Measurements from ENCODE around the gene CLC. TPM values are rescaled to one million over a fixed set of nuclear protein-coding genes. Genes with fewer than 3 reads are reported as not detected.
"Not testable (repeated sequence)": the region's sequence is repeated elsewhere in the genome, so short reads cannot be mapped to it uniquely, and the experiment has no call there.

Gene CLC
- total RNA-seq, 1 experiment from 2014 or later, result not detected

DNA sequence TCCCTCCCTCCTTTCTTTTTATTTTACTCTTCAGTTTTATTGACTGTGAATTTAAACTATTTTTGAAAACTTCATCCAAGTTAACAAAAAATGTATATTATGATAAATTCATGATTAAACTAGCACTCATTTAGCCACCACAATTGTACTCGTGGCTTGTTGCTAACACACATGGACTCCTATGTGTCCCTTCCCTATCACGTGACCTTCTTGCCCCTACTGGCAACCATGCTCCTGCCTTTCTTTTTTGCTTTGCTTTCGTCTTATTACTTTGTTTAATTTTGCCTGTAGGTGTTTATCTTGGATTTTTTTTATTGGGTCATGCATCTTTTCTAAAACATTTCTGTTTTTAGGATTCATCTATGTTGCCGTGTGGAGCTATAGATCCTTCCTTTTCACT is 8.2 kb downstream of the CLC start:
- DNase-seq (ENCODE audit: low read depth), result no peak

DNA sequence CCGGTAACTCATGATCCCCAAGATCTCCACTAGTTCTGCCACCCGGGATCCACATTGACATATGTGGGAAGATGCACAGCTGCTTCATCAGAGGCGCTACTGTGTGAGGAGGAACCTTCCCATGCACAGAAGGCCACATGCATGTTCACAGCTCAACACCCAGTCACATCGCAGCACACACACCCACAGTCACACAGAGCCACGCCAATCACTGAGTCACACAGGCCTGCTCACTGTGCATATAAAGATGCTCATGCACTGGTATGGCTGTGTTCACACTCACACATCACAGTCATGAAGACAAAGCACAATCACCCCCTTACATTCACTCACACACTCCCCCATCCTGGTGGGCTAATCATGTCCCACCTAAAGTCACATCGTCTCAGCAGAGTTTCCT is 9.8 kb downstream of the CLC start:
- no peak for DNase-seq (ENCODE audit: low read depth)

- no peak for DNase-seq (ENCODE audit: low read depth)
Measured at GRCh38 chr19:39727070-39727800, 10.6 kb downstream of the CLC start.

GRCh38 chr19:39725995-39726394 is 11.8 kb downstream of the CLC start:
- no peak for DNase-seq (ENCODE audit: low read depth)

DNA sequence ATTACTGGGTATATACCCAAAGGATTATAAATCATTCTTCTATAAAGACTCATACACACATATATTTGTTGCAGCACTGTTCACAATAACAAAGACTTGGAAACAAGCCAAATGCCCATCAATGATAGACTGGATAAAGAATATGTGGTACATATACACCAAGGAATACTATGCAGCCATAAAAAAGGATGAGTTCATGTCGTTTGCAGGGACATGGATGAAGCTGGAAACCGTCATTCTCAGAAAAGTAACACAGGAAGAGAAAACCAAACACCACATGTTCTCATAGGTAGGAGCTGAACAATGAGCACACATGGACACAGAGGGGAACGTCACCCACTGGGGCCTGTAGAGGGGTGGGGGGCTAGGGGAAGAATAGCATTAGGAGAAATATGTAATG is 17.7 kb downstream of the CLC start:
- DNase-seq (ENCODE audit: low read depth), result not testable (repeated sequence)

GRCh38 chr19:39710333-39710890 is 27.4 kb downstream of the CLC start:
- DNase-seq (ENCODE audit: low read depth), result no peak

- no peak for DNase-seq (ENCODE audit: low read depth)
Measured at GRCh38 chr19:39709026-39709872, 28.6 kb downstream of the CLC start.

DNA sequence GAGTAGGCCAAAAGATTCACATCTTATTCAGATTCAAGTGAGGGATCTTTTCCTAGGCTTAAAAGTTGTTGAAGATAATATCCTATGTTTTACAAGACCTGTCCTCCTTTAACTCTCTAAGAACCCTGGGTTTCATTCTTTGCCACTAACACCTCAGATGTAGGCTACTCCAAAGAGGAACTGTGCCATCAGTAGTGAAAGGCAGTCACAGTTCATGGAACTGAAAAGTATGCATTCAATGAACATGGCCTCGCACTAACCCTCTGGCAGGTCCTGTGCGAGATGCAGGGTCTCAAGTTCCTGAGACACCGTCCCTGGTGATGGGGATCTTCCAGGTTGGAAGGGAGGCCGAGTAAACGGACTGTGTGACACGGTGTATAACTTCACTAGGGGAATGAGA is 29.2 kb downstream of the CLC start:
- no peak for DNase-seq (ENCODE audit: low read depth)

DNA sequence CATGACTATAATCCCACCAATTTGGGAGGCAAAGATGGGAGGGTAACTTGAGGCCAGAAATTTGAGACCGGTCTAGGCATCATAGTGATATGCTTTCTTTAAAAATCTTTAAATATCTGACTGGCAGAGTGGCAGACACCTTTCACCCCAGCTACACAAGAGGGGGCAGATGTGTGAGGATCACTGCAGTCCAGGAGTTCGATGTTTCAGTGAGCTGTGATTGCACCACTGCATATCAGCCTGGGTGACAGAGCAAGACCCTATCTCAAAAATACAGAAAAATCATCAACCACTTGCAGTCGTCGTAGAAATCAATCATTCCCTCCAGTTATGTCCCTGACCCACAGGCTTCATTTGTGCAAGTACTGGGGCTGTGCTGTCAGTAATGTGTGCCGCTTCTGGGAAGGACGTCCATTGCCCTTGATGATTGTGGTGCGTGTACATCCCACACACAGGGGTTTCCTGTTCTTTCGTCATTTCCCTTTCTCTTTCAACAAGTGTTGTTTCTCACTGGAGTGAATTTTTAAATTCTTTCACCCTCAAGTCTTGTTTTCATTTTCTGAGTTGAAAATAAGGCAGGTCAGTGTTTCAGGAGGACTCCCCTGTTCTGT is 32.1 kb downstream of the CLC start:
- DNase-seq (ENCODE audit: low read depth), result no peak

DNA sequence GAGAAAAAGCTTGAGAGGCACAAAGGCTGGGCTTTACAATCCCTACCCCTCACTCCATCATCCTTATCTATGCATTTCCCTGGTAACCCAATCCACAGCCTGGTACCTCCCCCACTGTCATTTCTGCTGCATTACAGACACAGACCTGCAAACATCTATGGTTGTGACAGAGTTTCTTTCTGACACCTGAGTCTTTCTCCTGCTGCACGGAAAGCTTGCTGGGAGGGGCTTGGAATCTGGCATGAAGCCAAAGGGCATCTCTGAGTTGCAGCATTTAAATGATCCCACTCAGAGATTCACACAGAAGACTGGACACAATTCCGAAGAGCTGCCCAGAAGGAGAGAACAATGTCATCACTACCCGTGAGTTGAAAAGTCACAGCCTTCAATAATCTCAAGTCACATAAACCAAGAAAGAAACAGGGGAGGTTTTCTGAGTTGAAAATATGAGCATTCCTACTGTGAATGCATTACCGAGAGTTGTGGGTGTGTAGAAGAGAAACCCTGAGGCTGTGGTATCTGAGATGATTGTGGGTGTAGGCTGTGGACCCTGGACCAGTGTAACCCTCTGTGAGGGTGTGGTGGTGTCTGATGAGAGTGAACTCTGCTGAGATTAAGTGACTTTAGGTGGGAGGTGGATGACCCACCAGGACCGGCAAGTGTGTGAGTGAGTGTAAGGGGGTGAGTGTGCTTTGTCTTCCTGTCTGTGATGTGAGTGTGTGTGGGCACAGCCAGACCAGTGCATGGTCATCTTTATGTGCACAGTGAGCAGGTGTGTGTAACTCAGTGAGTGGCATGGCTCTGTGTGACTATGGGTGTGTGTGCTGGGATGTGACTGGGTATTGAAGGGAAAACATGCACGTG is 33.4 kb downstream of the CLC start, which contains the start of gene LGALS14:
Gene LGALS14, plus strand, starts transcription at position 301 of the 864 bp plus-strand sequence. Its CDS starts 48 bp downstream, at position 349.
- no peak for DNase-seq (ENCODE audit: low read depth)

- DNase-seq (ENCODE audit: low read depth), result no peak
Measured at GRCh38 chr19:39701291-39701690, 36.5 kb downstream of the CLC start.

GRCh38 chr19:39698535-39698934 is 39.3 kb downstream of the CLC start:
- no peak for DNase-seq (ENCODE audit: low read depth)

DNA sequence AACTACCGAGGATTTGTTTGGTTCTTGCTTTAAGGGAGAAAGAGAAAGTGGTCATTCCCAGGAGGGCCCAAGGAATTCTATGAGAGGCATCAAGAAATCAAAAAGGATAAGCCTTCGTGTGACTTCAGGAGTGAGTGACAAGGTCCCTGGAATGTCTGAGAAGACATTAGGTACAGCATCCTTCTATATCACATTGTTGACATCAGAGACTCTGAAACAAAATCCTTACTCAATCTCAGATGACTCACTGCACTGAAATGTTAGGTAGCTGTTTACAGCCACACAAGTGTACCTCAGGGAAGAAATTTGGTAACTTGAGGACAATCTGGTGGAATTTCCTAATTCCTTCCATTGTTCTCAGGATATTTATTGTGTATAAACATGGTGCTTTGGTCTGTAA is 41.4 kb downstream of the CLC start:
- DNase-seq (ENCODE audit: low read depth), result peak; percentile 15

DNA sequence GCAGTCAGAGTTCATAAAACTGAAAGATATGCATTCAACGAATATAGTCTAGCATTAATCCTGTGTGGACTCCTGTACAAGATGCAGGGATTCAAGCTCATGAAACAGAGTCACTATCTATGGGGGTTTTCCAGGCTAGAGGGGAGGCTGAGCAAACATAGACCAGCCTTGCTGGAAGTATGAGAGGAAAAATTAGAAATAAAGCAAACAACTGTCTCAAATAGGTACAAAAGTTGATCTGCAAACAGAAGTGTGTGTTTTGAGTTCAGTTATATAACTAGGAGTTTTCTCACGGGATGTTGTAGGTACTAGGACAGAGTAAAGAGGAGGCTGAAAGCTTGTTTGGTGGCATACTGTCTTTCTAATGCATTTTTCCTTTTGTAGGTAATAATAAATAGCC is 42.1 kb downstream of the CLC start:
- DNase-seq (ENCODE audit: low read depth), result no peak

DNA sequence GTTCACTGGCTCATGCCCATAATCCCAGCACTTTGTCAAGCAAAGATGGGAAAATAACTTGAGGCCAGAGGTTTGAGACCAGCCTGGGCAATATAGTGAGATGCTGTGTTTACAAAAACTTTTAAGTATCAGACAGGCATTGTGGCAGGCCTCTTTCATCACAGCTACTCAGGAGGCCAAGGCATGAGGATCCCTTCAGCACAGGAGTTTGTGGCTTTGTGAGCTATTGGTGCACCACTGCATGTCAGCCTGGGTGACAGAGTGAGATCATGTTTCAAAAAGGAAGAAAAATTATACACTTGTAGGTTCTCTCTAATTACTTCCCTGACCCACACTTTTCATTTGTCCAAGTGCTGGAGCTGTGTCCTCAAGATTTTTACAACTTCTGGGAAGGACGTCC is 45.0 kb downstream of the CLC start:
- no peak for DNase-seq (ENCODE audit: low read depth)

- DNase-seq (ENCODE audit: low read depth), result no peak
Measured at GRCh38 chr19:39692166-39692565, 45.7 kb downstream of the CLC start.

DNA sequence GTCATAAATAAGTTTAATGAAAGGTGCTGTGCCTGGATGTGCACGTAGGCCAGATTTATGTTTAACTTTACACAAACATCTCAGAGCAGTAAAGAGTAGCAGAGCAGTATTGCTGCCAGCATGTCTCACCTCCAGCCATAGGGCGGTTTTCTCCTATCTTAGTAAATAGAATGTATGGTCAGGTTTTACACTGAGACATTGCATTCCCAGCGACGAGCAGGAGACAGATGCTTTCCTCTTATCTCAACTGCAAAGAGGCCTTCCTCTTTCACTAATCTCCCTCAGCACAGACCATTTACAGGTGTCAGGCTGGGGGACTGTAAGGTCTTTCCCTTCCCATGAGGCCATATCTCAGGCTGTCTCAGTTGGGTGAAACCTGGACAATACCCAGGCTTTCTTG is 49.2 kb downstream of the CLC start:
- not testable (repeated sequence) for DNase-seq (ENCODE audit: low read depth)

DNA sequence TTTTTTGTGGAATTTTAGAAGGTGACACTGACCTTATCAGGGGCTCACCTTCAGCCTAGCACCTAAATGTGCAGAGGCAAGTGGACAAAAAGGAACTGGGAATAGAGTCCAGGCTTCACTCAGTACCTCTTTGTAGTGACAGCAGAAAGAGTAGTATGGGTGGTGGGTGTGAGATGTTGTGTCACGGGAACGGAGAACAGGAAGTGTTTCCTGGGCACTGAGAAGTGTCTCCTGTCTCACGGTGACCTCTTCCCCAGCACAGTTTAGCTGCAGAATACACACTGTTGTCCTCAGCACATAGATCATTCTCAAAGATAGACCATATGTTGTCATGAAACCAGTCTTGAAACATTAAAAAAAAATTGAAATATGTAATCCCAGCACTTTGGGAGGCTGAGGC is 51.1 kb downstream of the CLC start:
- no peak for DNase-seq (ENCODE audit: low read depth)

GRCh38 chr19:39684267-39684666 is 53.6 kb downstream of the CLC start:
- DNase-seq (ENCODE audit: low read depth), result peak; percentile 28

DNA sequence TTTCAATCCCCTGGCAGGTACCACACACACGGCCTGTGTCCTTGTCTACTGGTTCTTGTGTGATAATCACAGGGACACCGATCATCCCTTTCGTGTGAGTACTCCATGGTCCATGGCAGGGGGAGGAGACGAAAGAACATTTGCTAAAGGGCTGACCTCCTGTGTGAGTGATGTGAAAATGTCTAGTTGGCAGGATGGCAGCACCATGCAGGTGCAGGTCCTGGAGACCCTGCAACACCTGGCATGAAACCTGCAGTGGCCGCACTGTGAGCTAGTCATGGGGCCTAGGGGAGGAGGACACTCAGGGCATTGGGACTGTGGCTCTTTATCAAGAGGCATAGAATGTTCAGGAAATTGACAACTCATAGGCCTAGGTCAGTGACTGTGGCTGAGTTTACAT is 56.4 kb downstream of the CLC start:
- no peak for DNase-seq (ENCODE audit: low read depth)

Data from RPMI7951 (cell line).